HepG2 (cell line): ENCODE data around the gene EFCAB3. TPM values are rescaled to one million over a fixed set of nuclear protein-coding genes. Genes with fewer than 3 reads are reported as not detected.
A peak's percentile ranks its signal among the peaks of the same experiment; 100 is the strongest.

Source experiments
- ARID4A ChIP-seq: sonication (generic); formaldehyde crosslinking; IDR thresholded peaks from 2 replicates; pipeline ENCODE4 v1.5.0; 2020; ENCODE audit warnings: mild to moderate bottlenecking, missing genetic modification reagents, borderline replicate concordance
- ARNT2 ChIP-seq: sonication (generic); formaldehyde crosslinking; IDR thresholded peaks from 2 replicates; pipeline ENCODE4 v1.8.0; 2022; ENCODE audit warnings: mild to moderate bottlenecking, low read depth, missing genetic modification reagents, moderate library complexity
- ATF7-NPFF ChIP-seq: sonication (generic); formaldehyde crosslinking; IDR thresholded peaks from 2 replicates; pipeline ENCODE4 v1.8.1; 2023; ENCODE audit warnings: mild to moderate bottlenecking, low read depth, missing genetic modification reagents, moderate library complexity
- BHLHE40 ChIP-seq: IDR thresholded peaks from 2 replicates; pipeline ENCODE4 v1.6.1; 2011; ENCODE audit warnings: low read length, improper control_type of control experiment
- DNMT1 ChIP-seq: sonication (generic); formaldehyde crosslinking; IDR thresholded peaks from 2 replicates; pipeline ENCODE4 v1.5.1; 2020; ENCODE audit warnings: mild to moderate bottlenecking, missing genetic modification reagents
- DNMT3B ChIP-seq: conservative IDR thresholded peaks from 2 replicates; pipeline ENCODE4 v1.6.1; 2016; ENCODE audit warnings: missing biosample characterization, control low read depth
- FOSL2 ChIP-seq: sonication (generic); formaldehyde crosslinking; IDR thresholded peaks from 2 replicates; pipeline ENCODE4 v1.4.0; 2020; ENCODE audit warnings: missing genetic modification reagents
- HNRNPLL ChIP-seq: fragments of 200-400 bp; formaldehyde crosslinking; IDR thresholded peaks from 2 replicates; pipeline ENCODE4 v1.6.1; 2017; ENCODE audit warnings: mild to moderate bottlenecking, low read depth, low read length; ENCODE audit not compliant: poor library complexity, severe bottlenecking
- KLF11 ChIP-seq: IDR thresholded peaks from 2 replicates; pipeline ENCODE4 v1.6.1; 2016; ENCODE audit warnings: missing compliant biosample characterization
- KLF13 ChIP-seq: sonication (generic); formaldehyde crosslinking; IDR thresholded peaks from 2 replicates; pipeline ENCODE4 v1.4.0; 2020; ENCODE audit warnings: mild to moderate bottlenecking, missing genetic modification reagents
- PRMT3 ChIP-seq: sonication (generic); formaldehyde crosslinking; IDR thresholded peaks from 2 replicates; pipeline ENCODE4 v1.8.1; 2022; ENCODE audit warnings: low read depth, mild to moderate bottlenecking, moderate library complexity, missing genetic modification reagents, borderline replicate concordance
- RAD21 ChIP-seq: fragments of 450-650 bp; formaldehyde crosslinking; IDR thresholded peaks from 2 replicates; pipeline ENCODE4 v1.5.0; 2020; ENCODE audit warnings: mild to moderate bottlenecking
- RXRB ChIP-seq: IDR thresholded peaks from 2 replicates; pipeline ENCODE4 v1.6.1; 2016; ENCODE audit warnings: borderline replicate concordance, missing genetic modification reagents, missing compliant biosample characterization
- SMC3 ChIP-seq: IDR thresholded peaks from 2 replicates; pipeline ENCODE4 v1.6.1; 2011; ENCODE audit warnings: low read length, improper control_type of control experiment
- STAG1 ChIP-seq: sonication (generic); formaldehyde crosslinking; IDR thresholded peaks from 2 replicates; pipeline ENCODE4 v1.4.0; 2020; ENCODE audit warnings: missing genetic modification reagents
- TARDBP ChIP-seq: sonication (generic); formaldehyde crosslinking; IDR thresholded peaks from 2 replicates; pipeline ENCODE4 v1.8.0; 2022; ENCODE audit warnings: mild to moderate bottlenecking, missing genetic modification reagents
- TP53 ChIP-seq: sonication (generic); formaldehyde crosslinking; conservative IDR thresholded peaks from 2 replicates; pipeline ENCODE4 v1.4.0; 2020; ENCODE audit warnings: missing genetic modification reagents
- ZKSCAN1 ChIP-seq: fragments of 150-350 bp; IDR thresholded peaks from 2 replicates; pipeline ENCODE4 v1.6.1; 2014; ENCODE audit warnings: low read length
- ZNF768 ChIP-seq: sonication (generic); formaldehyde crosslinking; IDR thresholded peaks from 2 replicates; pipeline ENCODE4 v1.4.0; 2020; ENCODE audit warnings: missing genetic modification reagents
- ZNF781 ChIP-seq: sonication (generic); formaldehyde crosslinking; IDR thresholded peaks from 2 replicates; pipeline ENCODE4 v1.5.1; 2020; ENCODE audit warnings: borderline replicate concordance, mild to moderate bottlenecking, missing genetic modification reagents; ENCODE audit errors: not compliant biosample characterization
- ZNF782 ChIP-seq: sonication (generic); formaldehyde crosslinking; IDR thresholded peaks from 2 replicates; pipeline ENCODE4 v1.4.0; 2020; ENCODE audit warnings: missing genetic modification reagents, mild to moderate bottlenecking, borderline replicate concordance
- ZNF816 ChIP-seq: sonication (generic); formaldehyde crosslinking; IDR thresholded peaks from 2 replicates; pipeline ENCODE4 v1.8.0; 2022; ENCODE audit warnings: missing genetic modification reagents, mild to moderate bottlenecking, borderline replicate concordance
- polyA plus RNA-seq, 8 experiments: library from polyadenylated mRNA; depleted of rRNA in 3 of 8; stranded (reverse) in 7 of 8; unstranded in 1 of 8; fragments of >200 nt; fragmentation: Illumina TruSeq in 4 of 8; extraction: Trizol in 4 of 8; gene quantifications; 2 replicates each; pipeline versions ENCODE4 v1.2.1 to v1.2.3, GENCODE V29; 2011 to 2016; ENCODE audit warnings: low read depth in 4 of 8, missing spikeins in 1 of 8, mixed read lengths in 1 of 8; ENCODE audit not compliant: insufficient read depth in 1 of 8
- total RNA-seq, 5 experiments: library from RNA; depleted of rRNA; stranded (reverse); fragments of >200 nt; fragmentation: Illumina TruSeq; extraction: Trizol; gene quantifications; 2 replicates each; pipeline ENCODE4 v1.2.3, GENCODE V29; 2016; ENCODE audit warnings: low read depth in 1 of 5
- TF ChIP-seq, protein P1 (sequence below): IDR thresholded peaks from 2 replicates; pipeline ENCODE4 v1.6.1; 2016; ENCODE audit warnings: low read depth, borderline replicate concordance

EFCAB3 gene
- total and polyA plus RNA-seq, 2 of the 13 experiments (the other 11 are each of a cell fraction or from before 2014, with no cell fraction given), result not detected

DNA sequence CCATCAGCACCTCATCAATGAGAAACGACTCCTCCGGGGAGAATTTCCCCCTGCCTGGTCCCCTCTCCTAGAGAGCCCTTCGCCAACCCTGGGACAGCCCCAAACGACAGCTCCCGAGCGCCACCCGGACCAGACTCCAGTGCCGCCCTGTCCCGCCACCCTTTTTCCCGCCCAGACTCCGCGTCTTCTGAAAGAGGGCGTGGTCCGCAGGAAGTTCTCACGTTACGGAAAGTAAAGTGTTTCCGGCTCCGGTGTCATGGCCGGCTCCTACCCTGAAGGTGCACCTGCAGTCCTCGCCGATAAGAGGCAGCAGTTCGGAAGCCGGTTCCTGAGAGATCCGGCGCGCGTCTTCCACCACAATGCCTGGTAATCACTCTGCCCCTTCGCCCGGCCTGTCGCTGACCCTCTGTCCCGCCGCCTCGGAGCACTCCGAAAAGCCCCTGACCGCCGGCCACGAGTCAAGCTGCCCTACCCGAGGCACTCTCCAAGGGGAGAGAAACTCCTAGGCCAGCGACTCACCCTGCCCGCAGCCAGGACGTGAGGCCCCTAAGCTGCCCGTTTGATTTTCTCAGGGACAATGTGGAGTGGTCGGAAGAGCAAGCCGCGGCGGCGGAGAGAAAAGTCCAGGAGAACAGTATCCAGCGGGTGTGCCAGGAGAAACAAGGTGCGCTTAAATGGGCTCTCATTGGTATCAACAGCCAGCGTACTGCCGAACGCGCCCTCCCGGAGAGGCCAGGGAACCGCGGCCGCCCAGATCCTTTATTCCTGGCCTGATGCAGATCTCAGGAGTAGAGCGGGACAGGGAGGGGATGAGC is 43.5 kb downstream of the EFCAB3 start, which contains the start of gene METTL2A (continued):
- TF ChIP-seq ARID4A (CRISPR knock-in tag) (peak; percentile 95; the same call in 1 of the 2 replicates), HNRNPLL (peak; percentile 62), ARNT2 (CRISPR knock-in tag) (peak; percentile 68; the same call in 1 of the 2 replicates), ZNF768 (peak; percentile 50; the same call in 1 of the 2 replicates), KLF13 (CRISPR knock-in tag) (peak; percentile 85; the same call in 1 of the 2 replicates), DNMT1 (0 out of 2 replicates have a peak, but pooled peaks have one; percentile 67), ZNF782 (CRISPR knock-in tag) (peak; percentile 71; the same call in 1 of the 2 replicates), TARDBP (CRISPR knock-in tag) (peak; percentile 83; the same call in 1 of the 2 replicates), STAG1 (CRISPR knock-in tag) (peak; percentile 42), BHLHE40 (0 out of 2 replicates have a peak, but pooled peaks have one; percentile 25), ZNF781 (CRISPR knock-in tag) (peak; percentile 92), ATF7-NPFF (CRISPR knock-in tag) (peak; percentile 31; the same call in 1 of the 2 replicates), ZKSCAN1 (0 out of 2 replicates have a peak, but pooled peaks have one; percentile 15), ZNF816 (CRISPR knock-in tag) (peak; percentile 24; the same call in 1 of the 2 replicates), KLF11 (CRISPR knock-in tag) (peak; percentile 59; the same call in 1 of the 2 replicates), FOSL2 (CRISPR knock-in tag) (peak; percentile 39; the same call in 1 of the 2 replicates), PRMT3 (CRISPR knock-in tag) (peak; percentile 57), TP53 (CRISPR knock-in tag) (0 out of 2 replicates have a peak, but pooled peaks have one; percentile 12), SMC3 (0 out of 2 replicates have a peak, but pooled peaks have one; percentile 9), DNMT3B (CRISPR knock-in tag) (peak; percentile 63; the same call in 1 of the 2 replicates), RAD21 (CRISPR knock-in tag) (peak; percentile 58; the same call in 1 of the 2 replicates), RXRB (CRISPR knock-in tag) (peak; percentile 55; the same call in 1 of the 2 replicates)
- TF ChIP-seq, protein P1, sequence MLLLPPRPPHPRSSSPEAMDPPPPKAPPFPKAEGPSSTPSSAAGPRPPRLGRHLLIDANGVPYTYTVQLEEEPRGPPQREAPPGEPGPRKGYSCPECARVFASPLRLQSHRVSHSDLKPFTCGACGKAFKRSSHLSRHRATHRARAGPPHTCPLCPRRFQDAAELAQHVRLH (CRISPR knock-in tag), result peak; percentile 55; the same call in 1 of the 2 replicates
